Effector memory CD4-positive, alpha-beta T cell (primary cell): ENCODE results near the gene HNRNPR.

Source experiments
- DNase-seq, 3 donors: peaks; one replicate each; pipeline ENCODE4 v3.0.0-alpha.2; 2020
- H3K27ac ChIP-seq: 2 replicates; pipeline ENCODE4 v1.7.0; 2013; ENCODE audit warnings: mild to moderate bottlenecking, low read length, moderate library complexity; ENCODE audit not compliant: insufficient read depth, poor library complexity, severe bottlenecking
- H3K27me3 ChIP-seq: replicated peaks from 2 replicates; pipeline ENCODE4 v1.7.0; 2013; ENCODE audit warnings: mild to moderate bottlenecking, low read length; ENCODE audit not compliant: insufficient read depth, control insufficient read depth, poor library complexity, severe bottlenecking
- H3K36me3 ChIP-seq: 2 replicates; pipeline ENCODE4 v1.7.0; 2013; ENCODE audit warnings: mild to moderate bottlenecking, low read length, moderate library complexity; ENCODE audit not compliant: control insufficient read depth, insufficient read depth
- H3K4me1 ChIP-seq: 2 replicates; pipeline ENCODE4 v1.7.0; 2013; ENCODE audit warnings: low read length, mild to moderate bottlenecking; ENCODE audit not compliant: control insufficient read depth, insufficient read depth, poor library complexity, severe bottlenecking
- H3K4me3 ChIP-seq: 2 replicates; pipeline ENCODE4 v1.7.0; 2013; ENCODE audit warnings: low read length, low read depth, mild to moderate bottlenecking; ENCODE audit not compliant: insufficient read depth, poor library complexity, severe bottlenecking
- H3K9me3 ChIP-seq: 2 replicates; pipeline ENCODE4 v1.7.0; 2013; ENCODE audit warnings: mild to moderate bottlenecking, low read length, moderate library complexity; ENCODE audit not compliant: control insufficient read depth

The HNRNPR gene

DNA sequence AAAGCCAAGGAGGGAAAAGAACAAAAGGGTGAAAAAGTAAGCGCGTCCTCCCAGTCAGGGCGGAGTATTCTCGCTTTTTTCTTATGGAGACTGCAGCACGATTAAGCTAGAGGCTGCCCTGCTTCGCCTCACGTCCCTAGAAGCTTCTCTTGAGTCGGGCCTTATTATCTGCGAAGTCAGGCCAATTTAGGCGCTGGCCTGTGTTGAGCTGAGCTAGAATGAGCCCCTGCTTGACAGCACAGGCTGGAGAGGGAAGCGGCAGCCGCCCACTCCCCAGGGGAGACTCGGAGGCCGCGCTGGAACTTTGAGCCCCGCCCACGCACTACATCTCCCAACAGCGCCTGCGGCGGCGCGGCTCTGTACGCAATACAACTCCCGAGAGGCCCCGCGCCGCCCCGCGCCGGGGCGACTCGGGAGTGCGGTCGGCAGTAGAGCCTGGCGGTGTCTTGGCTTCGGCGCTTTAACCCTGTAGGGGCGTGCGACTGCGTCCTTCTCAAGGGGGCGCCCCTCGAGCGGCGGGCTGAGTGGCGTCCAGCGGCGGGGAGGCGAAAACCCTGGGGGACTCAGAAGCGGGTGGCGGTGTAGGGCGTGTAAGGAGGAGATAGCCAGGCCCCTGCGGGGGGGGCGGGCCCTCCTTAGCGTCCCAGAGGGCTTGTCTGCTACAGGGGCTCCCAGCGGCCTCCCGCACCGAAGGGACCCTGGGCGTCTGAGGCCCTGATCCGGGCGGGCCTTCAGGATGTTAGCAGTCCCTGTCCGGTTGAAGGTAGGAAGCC is 24.7 kb upstream of the HNRNPR start:
- DNase-seq, result peak; percentile 67 to 80 (median 75)
- Histone ChIP-seq H3K36me3 (peaks cover under 1% of the 10 kb centered on the region), H3K27me3 (no peaks in the 10 kb centered on the region), H3K9me3 (no peaks in the 10 kb centered on the region), H3K27ac (peak overlapping the region; percentile 89), H3K4me3 (peak overlapping the region; percentile 99), H3K4me1 (peaks cover 10% of the 10 kb centered on the region)

DNA sequence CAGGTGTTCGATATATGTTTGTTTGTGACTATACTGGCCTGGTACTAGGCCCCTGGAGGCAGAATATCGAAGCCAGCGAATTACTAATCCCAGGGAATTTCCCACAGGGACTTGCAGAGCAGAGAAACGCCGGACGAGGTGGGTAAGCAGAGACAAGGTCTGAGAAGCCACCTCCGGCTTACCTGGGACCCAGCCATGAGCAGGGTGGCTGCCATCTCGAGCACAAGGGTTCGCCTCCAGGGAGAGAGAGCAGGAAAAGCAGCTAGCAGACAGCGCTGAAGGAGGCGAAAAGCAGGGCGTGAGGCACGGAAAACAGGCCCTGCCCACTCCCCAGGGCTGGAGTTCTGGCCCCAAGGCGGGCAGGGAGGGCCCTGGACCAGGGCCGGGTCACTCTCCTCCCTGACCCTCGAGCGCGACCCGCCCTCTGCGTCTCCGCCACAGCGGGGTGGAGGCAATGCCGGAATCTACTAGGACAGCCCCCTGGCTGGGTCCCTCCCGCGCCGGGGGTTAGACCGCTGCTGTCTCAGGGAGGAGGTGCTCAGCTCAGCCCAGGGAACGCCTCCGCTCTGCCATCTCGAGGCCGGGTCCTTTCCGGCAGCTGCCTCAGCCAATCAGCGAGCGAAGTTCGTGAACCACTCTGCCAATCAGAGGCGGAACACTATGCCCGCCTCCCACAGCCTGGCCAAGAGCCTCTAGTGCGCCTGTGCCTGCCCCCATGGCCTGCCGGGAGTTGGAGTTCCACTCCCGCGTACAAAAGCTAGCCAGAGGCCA is 23.9 kb upstream of the HNRNPR start:
- Histone ChIP-seq H3K4me3 (peak overlapping the region; percentile 99), H3K4me1 (peaks cover 10% of the 10 kb centered on the region), H3K27ac (peak overlapping the region; percentile 89), H3K9me3 (peaks cover 6% of the 10 kb centered on the region), H3K36me3 (peaks cover 8% of the 10 kb centered on the region), H3K27me3 (no peaks in the 10 kb centered on the region)
- DNase-seq, result peak; percentile 93 to 98 (median 97)

DNA sequence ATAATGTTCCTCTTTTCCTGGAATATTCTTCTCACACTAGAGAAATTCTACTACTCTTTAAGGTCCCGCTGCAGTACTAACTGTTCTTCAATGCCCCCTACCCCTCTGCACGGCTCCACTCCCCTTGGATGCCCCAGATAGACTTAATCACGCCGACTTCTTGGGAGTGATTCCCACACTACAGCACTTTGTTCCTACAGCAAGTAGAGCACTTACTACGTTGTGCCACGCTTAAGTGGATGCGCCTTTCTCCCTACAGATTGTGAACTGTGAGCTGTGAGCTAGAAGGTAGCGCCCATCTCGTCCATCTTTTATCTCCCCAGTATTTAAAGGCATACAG is 23.3 kb upstream of the HNRNPR start:
- peak overlapping the region; percentile 89 for H3K27ac ChIP-seq

DNA sequence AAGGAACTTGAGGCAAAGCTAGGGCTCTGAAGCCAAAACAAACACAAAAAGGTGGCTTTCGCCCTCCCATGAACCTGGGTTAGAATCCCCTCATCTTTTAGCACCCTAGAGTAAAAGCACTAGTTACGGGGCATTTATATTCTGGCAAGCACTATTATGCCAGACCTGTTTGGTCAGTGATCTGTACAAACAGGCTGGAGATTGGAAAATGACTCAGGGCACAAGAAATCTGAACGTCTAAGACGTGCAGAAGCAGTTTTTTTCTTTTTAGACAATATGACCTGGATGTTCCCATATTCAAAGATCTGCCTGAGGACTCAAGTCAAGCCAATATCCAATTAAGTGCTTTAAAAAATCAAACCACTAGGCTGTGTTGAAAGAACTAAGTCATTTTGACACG is 22.5 kb upstream of the HNRNPR start:
- Histone ChIP-seq H3K27ac (no peak overlapping the region), H3K4me3 (no peak overlapping the region), H3K36me3 (peaks cover 22% of the 10 kb centered on the region), H3K4me1 (peaks cover 10% of the 10 kb centered on the region), H3K9me3 (peaks cover 18% of the 10 kb centered on the region), H3K27me3 (no peaks in the 10 kb centered on the region)
- DNase-seq, result no peak

More for the DNA sequence above, 23.3 kb upstream of the HNRNPR start:
- Histone ChIP-seq H3K4me1 (peaks cover 10% of the 10 kb centered on the region), H3K27me3 (no peaks in the 10 kb centered on the region), H3K4me3 (peak overlapping the region; percentile 99), H3K9me3 (peaks cover 11% of the 10 kb centered on the region), H3K36me3 (peaks cover 13% of the 10 kb centered on the region)
- DNase-seq, result no peak

DNA sequence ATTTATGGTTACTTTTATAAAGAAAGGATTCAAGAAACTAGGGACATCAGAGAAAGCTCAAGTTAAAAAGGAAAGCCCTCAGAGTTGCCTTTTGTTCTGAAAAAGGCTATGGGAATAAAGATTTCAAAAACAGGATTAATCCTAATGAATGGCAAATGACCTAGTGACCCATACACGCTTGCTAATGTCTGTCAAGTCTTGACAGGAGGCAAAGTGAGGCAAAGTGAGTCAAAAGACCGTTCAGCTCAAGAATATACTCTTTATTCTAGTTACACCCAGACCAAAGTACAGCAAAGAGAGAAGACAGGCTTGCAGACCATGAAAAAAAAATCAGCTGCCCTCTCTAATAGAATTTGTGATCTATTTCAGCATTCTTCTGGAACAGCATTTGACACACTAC is 22.1 kb upstream of the HNRNPR start:
- Histone ChIP-seq H3K4me3 (no peak overlapping the region), H3K9me3 (peaks cover 23% of the 10 kb centered on the region), H3K4me1 (peaks cover 10% of the 10 kb centered on the region), H3K36me3 (peaks cover 26% of the 10 kb centered on the region), H3K27ac (no peak overlapping the region), H3K27me3 (no peaks in the 10 kb centered on the region)
- DNase-seq, result no peak

DNA sequence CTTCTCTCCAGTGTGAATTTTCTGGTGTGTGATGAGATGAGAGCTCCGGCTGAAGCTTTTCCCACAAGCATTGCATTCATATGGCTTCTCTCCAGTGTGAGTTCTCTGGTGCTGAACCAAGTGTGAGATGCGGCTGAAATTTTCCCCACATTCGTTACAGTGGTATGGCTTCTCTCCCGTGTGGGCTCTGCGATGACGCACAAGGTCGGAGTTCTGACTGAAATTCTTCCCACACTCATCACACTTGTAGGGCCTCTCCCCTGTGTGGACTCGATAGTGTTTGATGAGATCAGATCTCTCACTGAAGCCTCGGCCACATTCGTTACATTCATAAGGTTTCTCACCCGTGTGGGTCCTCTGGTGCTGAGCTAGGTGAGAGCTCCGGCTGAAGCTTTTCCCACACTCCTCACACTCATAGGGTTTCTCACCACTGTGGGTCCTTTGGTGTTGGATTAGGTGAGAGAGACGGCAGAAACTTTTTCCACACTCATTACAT is 18.2 kb upstream of the HNRNPR start:
- Histone ChIP-seq H3K27me3 (no peaks in the 10 kb centered on the region), H3K9me3 (peaks cover 23% of the 10 kb centered on the region), H3K27ac (no peak overlapping the region), H3K36me3 (peaks cover 28% of the 10 kb centered on the region), H3K4me1 (peaks cover 1% of the 10 kb centered on the region), H3K4me3 (no peak overlapping the region)
- DNase-seq, result no peak

DNA sequence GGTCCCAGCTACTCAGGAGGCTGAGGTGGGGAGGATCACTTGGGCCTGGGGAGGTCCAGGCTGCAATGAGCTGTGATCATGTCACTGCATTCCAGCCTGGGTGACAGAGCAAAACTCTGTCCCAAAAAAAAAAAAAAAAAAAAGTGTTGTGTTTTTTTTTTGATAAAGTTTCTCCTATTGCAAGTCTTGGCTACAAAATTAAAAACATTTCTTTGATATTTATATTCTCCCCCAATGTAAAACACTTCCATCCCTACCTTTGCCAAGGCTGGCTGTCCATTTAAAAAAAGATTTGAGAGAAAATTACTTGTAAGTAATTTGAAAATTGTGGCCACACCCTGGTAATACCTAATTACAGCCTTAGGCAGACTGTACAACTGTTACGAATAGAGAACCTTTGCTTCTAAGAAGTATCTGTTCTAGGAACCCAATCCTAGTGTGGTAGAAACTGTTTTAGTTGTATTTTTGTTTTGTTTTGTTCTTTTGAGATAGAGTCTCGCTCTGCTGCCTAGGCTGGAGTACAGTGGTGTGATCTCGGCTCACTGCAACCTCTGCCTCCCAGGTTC is 14.3 kb upstream of the HNRNPR start:
- Histone ChIP-seq H3K9me3 (peaks cover 19% of the 10 kb centered on the region), H3K27me3 (no peaks in the 10 kb centered on the region), H3K27ac (no peak overlapping the region), H3K36me3 (peaks cover 24% of the 10 kb centered on the region), H3K4me3 (no peak overlapping the region), H3K4me1 (no peaks in the 10 kb centered on the region)
- DNase-seq, result no peak

DNA sequence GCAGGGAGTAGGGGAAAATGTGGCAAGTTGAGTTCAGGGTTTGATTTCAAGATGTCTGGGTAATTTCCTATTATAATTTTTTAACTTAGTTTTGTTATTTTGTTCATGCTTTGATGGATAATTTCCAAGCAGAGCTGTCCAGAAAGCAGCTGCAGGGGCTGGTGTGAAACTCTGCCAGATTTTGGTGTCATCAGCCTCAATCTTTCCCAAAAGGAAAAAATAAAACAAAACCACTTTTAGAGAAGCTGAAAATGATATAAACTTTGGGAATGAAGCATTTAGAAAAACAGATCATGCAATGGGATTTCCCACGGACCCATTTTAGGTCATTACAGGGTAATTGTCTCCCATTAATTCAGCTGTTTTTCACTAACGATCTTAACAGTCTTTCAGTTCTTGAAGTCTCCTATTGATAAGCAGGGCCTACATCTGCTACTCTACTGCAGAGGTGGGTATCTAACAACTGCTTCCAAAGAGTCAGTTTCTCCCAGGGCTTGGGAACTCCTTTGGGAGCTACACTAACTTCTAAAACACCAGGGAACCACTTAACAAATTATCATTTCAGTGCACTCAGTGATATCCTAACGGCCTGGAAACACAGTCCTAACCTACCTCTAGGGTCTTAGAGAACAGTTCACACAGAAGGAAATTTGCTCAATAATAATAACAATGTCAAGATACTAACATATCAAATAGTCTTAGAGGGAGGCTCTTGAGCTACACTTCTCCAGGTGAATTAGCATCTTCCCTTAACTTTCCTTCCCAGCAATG is 13.2 kb upstream of the HNRNPR start:
- Histone ChIP-seq H3K36me3 (peaks cover 13% of the 10 kb centered on the region), H3K9me3 (peaks cover 10% of the 10 kb centered on the region), H3K27me3 (no peaks in the 10 kb centered on the region), H3K4me1 (no peaks in the 10 kb centered on the region), H3K4me3 (no peak overlapping the region), H3K27ac (no peak overlapping the region)
- DNase-seq, result no peak

DNA sequence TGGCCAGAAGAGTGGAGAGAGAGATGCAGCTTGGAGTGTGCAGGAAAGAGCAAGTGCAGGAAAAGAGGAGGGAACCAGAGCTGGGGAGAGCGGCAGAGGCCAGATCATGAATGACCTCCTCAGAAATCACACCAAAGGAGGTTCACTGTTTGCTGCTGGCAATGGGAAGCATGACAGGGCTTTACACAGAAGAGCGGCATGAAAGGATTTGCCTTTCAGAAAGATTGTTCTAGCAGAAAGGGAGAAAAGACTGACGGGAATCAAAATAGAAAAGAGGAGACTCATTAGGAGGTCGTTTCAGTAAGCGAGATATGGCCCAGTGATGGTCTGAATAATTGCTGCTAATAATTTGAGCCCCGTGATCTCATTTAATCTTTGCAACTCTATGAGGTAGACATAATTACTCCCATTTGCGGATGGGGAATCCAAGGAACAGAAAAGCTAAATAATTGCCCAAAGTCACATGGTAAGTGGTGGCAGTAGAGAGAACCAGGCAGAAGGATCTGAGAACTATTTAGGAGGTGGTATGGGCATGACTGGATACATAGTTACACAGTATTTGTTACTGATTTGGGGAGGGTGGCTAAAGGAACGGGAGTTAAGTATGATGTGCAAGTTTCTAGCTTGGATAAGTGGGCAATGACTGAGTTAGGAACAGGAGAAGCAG is 12.5 kb upstream of the HNRNPR start:
- no peak for DNase-seq
- Histone ChIP-seq H3K9me3 (peaks cover 5% of the 10 kb centered on the region), H3K4me3 (no peak overlapping the region), H3K36me3 (peaks cover 6% of the 10 kb centered on the region), H3K4me1 (no peaks in the 10 kb centered on the region), H3K27me3 (no peaks in the 10 kb centered on the region), H3K27ac (no peak overlapping the region)
